GM23248 (cell line): ENCODE data around the gene CNOT10. TPM values are rescaled to one million over a fixed set of nuclear protein-coding genes. Genes with fewer than 3 reads are reported as not detected.
"Not testable (repeated sequence)": the region's sequence is repeated elsewhere in the genome, so short reads cannot be mapped to it uniquely, and the experiment has no call there.

ENCODE experiments used
- DNase-seq: peaks from one replicate; pipeline ENCODE4 v3.0.0-alpha.2; 2015
- H2AFZ ChIP-seq: fragments of 200-600 bp; sonication (generic); 2 replicates; pipeline ENCODE4 v1.6.1; 2016; ENCODE audit warnings: antibody characterized with exemption
- H3F3A ChIP-seq: fragments of 200-600 bp; sonication (generic); 2 replicates; pipeline ENCODE4 v1.6.1; 2016; ENCODE audit warnings: mild to moderate bottlenecking, antibody characterized with exemption, mixed run types; ENCODE audit not compliant: insufficient read depth
- H3K27ac ChIP-seq: fragments of 200-600 bp; sonication (generic); 2 replicates; pipeline ENCODE4 v1.5.1; 2016; ENCODE audit warnings: mild to moderate bottlenecking
- H3K27me3 ChIP-seq: fragments of 200-600 bp; sonication (generic); replicated peaks from 2 replicates; pipeline ENCODE4 v1.6.1; 2016; ENCODE audit warnings: mild to moderate bottlenecking; ENCODE audit not compliant: insufficient read depth
- H3K36me3 ChIP-seq: fragments of 200-600 bp; sonication (generic); 2 replicates; pipeline ENCODE4 v1.6.1; 2016; ENCODE audit warnings: low read depth, mild to moderate bottlenecking
- H3K4me1 ChIP-seq: fragments of 200-600 bp; sonication (generic); 2 replicates; pipeline ENCODE4 v1.6.1; 2016; ENCODE audit warnings: mild to moderate bottlenecking; ENCODE audit not compliant: insufficient read depth
- H3K4me2 ChIP-seq: fragments of 200-600 bp; sonication (generic); one replicate; pipeline ENCODE4 v1.6.1; 2016; ENCODE audit warnings: mild to moderate bottlenecking; ENCODE audit not compliant: unreplicated experiment
- H3K4me3 ChIP-seq: fragments of 200-600 bp; sonication (generic); 2 replicates; pipeline ENCODE4 v1.5.1; 2016; ENCODE audit warnings: mild to moderate bottlenecking
- H3K79me2 ChIP-seq: fragments of 200-600 bp; sonication (generic); 2 replicates; pipeline ENCODE4 v1.6.1; 2016; ENCODE audit warnings: mild to moderate bottlenecking; ENCODE audit not compliant: insufficient read depth
- H3K9ac ChIP-seq: fragments of 200-600 bp; sonication (generic); 2 replicates; pipeline ENCODE4 v1.6.1; 2016; ENCODE audit warnings: mild to moderate bottlenecking
- H3K9me2 ChIP-seq: fragments of 200-600 bp; sonication (generic); 2 replicates; pipeline ENCODE4 v1.6.1; 2016; ENCODE audit warnings: mixed run types, mild to moderate bottlenecking, moderate library complexity; ENCODE audit not compliant: insufficient read depth
- H3K9me3 ChIP-seq: fragments of 200-600 bp; sonication (generic); one replicate; pipeline ENCODE4 v1.6.1; 2017; ENCODE audit warnings: low read depth
- H4K20me1 ChIP-seq: fragments of 200-600 bp; sonication (generic); 2 replicates; pipeline ENCODE4 v1.6.0; 2016; ENCODE audit not compliant: insufficient read depth
- EZH2 ChIP-seq: fragments of 200-600 bp; sonication (generic); IDR thresholded peaks from 2 replicates; pipeline ENCODE4 v1.6.1; 2018; ENCODE audit warnings: antibody characterized with exemption, mild to moderate bottlenecking; ENCODE audit not compliant: insufficient read depth, poor library complexity, severe bottlenecking
- EZH2phosphoT487 ChIP-seq: fragments of 200-600 bp; sonication (generic); IDR thresholded peaks from 2 replicates; pipeline ENCODE4 v1.6.1; 2018; ENCODE audit warnings: antibody characterized with exemption, moderate library complexity, mild to moderate bottlenecking, low read depth; ENCODE audit not compliant: insufficient read depth
- WGBS, 2 experiments: methylation state at CpG; one replicate each; pipeline ENCODE4 v1.1.6; 2015 to 2017; ENCODE audit warnings: low lambda C conversion rate in 2 of 2, low coverage in 1 of 2; ENCODE audit errors: missing lambda C conversion rate in 2 of 2; 5-methylcytosine and 5-hydroxymethylcytosine counted together
- in situ Hi-C: fragments of 300-500 bp; cut with MboI; formaldehyde crosslinking; loops from 2 replicates; pipeline ENCODE4 v1.15.0; 2020
- polyA plus RNA-seq: library from polyadenylated mRNA; unstranded; fragments of >200 nt; fragmentation: Nextera tagmentation; extraction: Ambion mirVana; gene quantifications from 2 replicates; pipeline ENCODE4 v1.2.1, GENCODE V29; 2016
- total RNA-seq: library from RNA; depleted of rRNA; stranded (reverse); fragments of >200 nt; shearing (Covaris generic); gene quantifications from 2 replicates; pipeline ENCODE4 v1.2.3, GENCODE V29; 2014

CNOT10 gene
- total and polyA plus RNA-seq, 2 experiments from 2014 or later: 18.3 to 19.5 TPM

GRCh38 chr3:32660634-32661033, 24.4 kb upstream of the CNOT10 start:
- Histone ChIP-seq H3K9ac (no peak overlapping the region), H3K36me3 (no peaks in the 10 kb centered on the region), H3K27me3 (peaks cover 17% of the 10 kb centered on the region; the same call in 1 of the 2 replicates), H3F3A (no peaks in the 10 kb centered on the region), H3K9me2 (no peaks in the 10 kb centered on the region), H3K4me3 (no peak overlapping the region), H3K4me2 (no peak overlapping the region), H3K9me3 (no peaks in the 10 kb centered on the region), H3K79me2 (no peaks in the 10 kb centered on the region), H4K20me1 (no peaks in the 10 kb centered on the region), H3K4me1 (no peaks in the 10 kb centered on the region), H3K27ac (no peak overlapping the region), H2AFZ (no peak overlapping the region)
- 74 to 77% methylated on average over 3 of the region's 3 CpGs for WGBS, 2 experiments
- no peak for DNase-seq
- TF ChIP-seq EZH2phosphoT487 (no peak), EZH2 (no peak)
- in situ Hi-C loops: loop anchor here (10.0 to 25.0 kb wide), 2 partner anchors 156 to 273 kb away; partner anchors contain the start of genes CMTM6 and CMTM7

- in situ Hi-C loops: loop anchor here (10.0 to 25.0 kb wide), 2 partner anchors 158 to 275 kb away; partner anchors contain the start of genes CMTM6 and CMTM7
- H4K20me1 ChIP-seq: no peaks in the 10 kb centered on the region
- no peaks in the 10 kb centered on the region for H3K79me2 ChIP-seq
- H3K9me2 ChIP-seq: no peaks in the 10 kb centered on the region
- no peaks in the 10 kb centered on the region for H3K9me3 ChIP-seq
- H3K27me3 ChIP-seq: peaks cover 13% of the 10 kb centered on the region
- no peaks in the 10 kb centered on the region for H3K36me3 ChIP-seq
- no peak overlapping the region for H3K27ac ChIP-seq
- no peak overlapping the region for H2AFZ ChIP-seq
- H3K4me3 ChIP-seq: no peak overlapping the region
- no peaks in the 10 kb centered on the region for H3F3A ChIP-seq
- TF ChIP-seq EZH2phosphoT487 (no peak), EZH2 (no peak)
- no peak overlapping the region for H3K4me2 ChIP-seq
- no peak overlapping the region for H3K9ac ChIP-seq
- no peak for DNase-seq
- no peaks in the 10 kb centered on the region for H3K4me1 ChIP-seq
These were observed 22.3 kb upstream of the CNOT10 start for GRCh38 chr3:32662647-32663046.

GRCh38 chr3:32664630-32665075, 20.3 kb upstream of the CNOT10 start:
- not testable (repeated sequence) for H3K4me3 ChIP-seq, H3K4me2 ChIP-seq, H3K4me1 ChIP-seq, H4K20me1 ChIP-seq, H3K79me2 ChIP-seq, H3K9me3 ChIP-seq, H2AFZ ChIP-seq, H3F3A ChIP-seq, H3K9ac ChIP-seq, H3K27ac ChIP-seq, H3K9me2 ChIP-seq, H3K36me3 ChIP-seq
- peak; percentile 62 for DNase-seq
- in situ Hi-C loops: loop anchor here (10.0 to 25.0 kb wide), 2 partner anchors 160 to 277 kb away; partner anchors contain the start of genes CMTM6 and CMTM7
- WGBS, 2 experiments: 49 to 50% methylated on average over 5 of the region's 5 CpGs
- H3K27me3 ChIP-seq: peaks cover 12% of the 10 kb centered on the region; the same call in 1 of the 2 replicates

GRCh38 chr3:32667072-32667582, 17.9 kb upstream of the CNOT10 start:
- H3K4me1 ChIP-seq: no peaks in the 10 kb centered on the region
- H3K4me2 ChIP-seq: no peak overlapping the region
- no peak for TF ChIP-seq EZH2
- no peak for TF ChIP-seq EZH2phosphoT487
- no peak overlapping the region for H3K27ac ChIP-seq
- no peak overlapping the region for H3K4me3 ChIP-seq
- H3K36me3 ChIP-seq: no peaks in the 10 kb centered on the region
- peaks cover 12% of the 10 kb centered on the region; the same call in 1 of the 2 replicates for H3K27me3 ChIP-seq
- WGBS, 2 experiments: 70 to 75% methylated on average over 3 of the region's 3 CpGs
- H3K79me2 ChIP-seq: no peaks in the 10 kb centered on the region
- in situ Hi-C loops: loop anchor here (10.0 to 25.0 kb wide), 2 partner anchors 162 to 280 kb away; partner anchors contain the start of genes CMTM6 and CMTM7
- H2AFZ ChIP-seq: no peak overlapping the region
- no peaks in the 10 kb centered on the region for H3K9me3 ChIP-seq
- H4K20me1 ChIP-seq: no peaks in the 10 kb centered on the region
- no peaks in the 10 kb centered on the region for H3K9me2 ChIP-seq
- H3F3A ChIP-seq: no peaks in the 10 kb centered on the region
- no peak overlapping the region for H3K9ac ChIP-seq
- DNase-seq: no peak

- H3K9me3 ChIP-seq, H3K4me3 ChIP-seq, H4K20me1 ChIP-seq, H3K4me1 ChIP-seq, H3K4me2 ChIP-seq, H3K27ac ChIP-seq, H2AFZ ChIP-seq, H3F3A ChIP-seq, H3K9ac ChIP-seq, H3K36me3 ChIP-seq, H3K9me2 ChIP-seq, H3K79me2 ChIP-seq, DNase-seq: not testable (repeated sequence)
- in situ Hi-C loops: loop anchor here (10.0 to 25.0 kb wide), 2 partner anchors 164 to 282 kb away; partner anchors contain the start of genes CMTM6 and CMTM7
- 60 to 68% methylated on average over 6 of the region's 6 CpGs for WGBS, 2 experiments
- peaks cover 12% of the 10 kb centered on the region; the same call in 1 of the 2 replicates for H3K27me3 ChIP-seq
These were observed 15.8 kb upstream of the CNOT10 start for GRCh38 chr3:32669226-32669625.

- not testable (repeated sequence) for H4K20me1 ChIP-seq, H3K27me3 ChIP-seq, H2AFZ ChIP-seq, H3K9ac ChIP-seq, H3K4me1 ChIP-seq, H3F3A ChIP-seq, H3K9me2 ChIP-seq, H3K36me3 ChIP-seq, H3K9me3 ChIP-seq, H3K4me2 ChIP-seq, H3K27ac ChIP-seq, DNase-seq, H3K4me3 ChIP-seq, H3K79me2 ChIP-seq
- in situ Hi-C loops: loop anchor here (25.0 kb wide), 1 partner anchor 286 kb away; the partner anchor contains the start of gene CMTM7
- WGBS, 2 experiments: 62 to 67% methylated on average over 3 of the region's 3 CpGs
These were observed 11.3 kb upstream of the CNOT10 start for GRCh38 chr3:32673730-32674129.
